Measurements from ENCODE around the gene SLC26A5. TPM values are rescaled to one million over a fixed set of nuclear protein-coding genes. Genes with fewer than 3 reads are reported as not detected.

The SLC26A5 gene
- total RNA-seq, 2 donors from 2014 or later, result 0.35 to 0.53 TPM

- Histone ChIP-seq H3K9ac (ENCODE audit: extremely low read depth, low read length, poor library complexity, severe bottlenecking) (peak overlapping the region; percentile 96), H3K36me3 (ENCODE audit: control insufficient read depth, insufficient read depth, low read length) (peaks cover 33% of the 10 kb centered on the region), H3K9me3 (ENCODE audit: control insufficient read depth, low read length) (no peaks in the 10 kb centered on the region), H3K4me1 (ENCODE audit: control insufficient read depth, insufficient read depth, low read length) (no peaks in the 10 kb centered on the region), H3K27ac (ENCODE audit: low read depth, low read length) (no peak overlapping the region), H3K4me3 (ENCODE audit: low read length) (peak overlapping the region; percentile 91), H3K27me3 (ENCODE audit: control insufficient read depth, insufficient read depth, low read length, poor library complexity, severe bottlenecking) (no peaks in the 10 kb centered on the region)
- Mint-ChIP-seq H3K4me3 (peak overlapping the region; percentile 95), H3K27ac (peak overlapping the region; percentile 97), H3K36me3 (ENCODE audit: low read depth) (peaks cover 32% of the 10 kb centered on the region), H3K27me3 (ENCODE audit: insufficient read depth) (no peaks in the 10 kb centered on the region), H3K4me1 (peaks cover 4% of the 10 kb centered on the region), H3K9me3 (no peaks in the 10 kb centered on the region)
- no peak for TF ChIP-seq CTCF (conservative IDR thresholded peaks at IDR 0.05)
- no peak for DNase-seq
These were observed 102.7 kb downstream of the SLC26A5 start for GRCh38 chr7:103343332-103343731.

GRCh38 chr7:103341466-103341865 is 104.5 kb downstream of the SLC26A5 start:
- no peak overlapping the region for H3K4me3 Mint-ChIP-seq
- H3K9me3 ChIP-seq (ENCODE audit: control insufficient read depth, low read length), result peaks cover 7% of the 10 kb centered on the region
- H3K9ac ChIP-seq (ENCODE audit: extremely low read depth, low read length, poor library complexity, severe bottlenecking), result no peak overlapping the region
- H3K27ac ChIP-seq (ENCODE audit: low read depth, low read length), result no peak overlapping the region
- peaks cover 48% of the 10 kb centered on the region for H3K36me3 ChIP-seq (ENCODE audit: control insufficient read depth, insufficient read depth, low read length)
- H3K27me3 ChIP-seq (ENCODE audit: control insufficient read depth, insufficient read depth, low read length, poor library complexity, severe bottlenecking), result no peaks in the 10 kb centered on the region
- H3K36me3 Mint-ChIP-seq (ENCODE audit: low read depth), result peaks cover 48% of the 10 kb centered on the region
- no peaks in the 10 kb centered on the region for H3K27me3 Mint-ChIP-seq (ENCODE audit: insufficient read depth)
- WGBS, 2 experiments (ENCODE audit: insufficient coverage in 1 of 2, insufficient read length in 1 of 2), result 96 to 100% methylated on average over 2 of the region's 2 CpGs
- no peaks in the 10 kb centered on the region for H3K9me3 Mint-ChIP-seq
- peaks cover 3% of the 10 kb centered on the region for H3K4me1 Mint-ChIP-seq
- TF ChIP-seq CTCF (conservative IDR thresholded peaks at IDR 0.05), result no peak
- DNase-seq, result no peak
- H3K27ac Mint-ChIP-seq, result no peak overlapping the region
- no peak overlapping the region for H3K4me3 ChIP-seq (ENCODE audit: low read length)
- H3K4me1 ChIP-seq (ENCODE audit: control insufficient read depth, insufficient read depth, low read length), result no peaks in the 10 kb centered on the region

GRCh38 chr7:103338864-103339263 is 107.1 kb downstream of the SLC26A5 start:
- no peaks in the 10 kb centered on the region for H3K4me1 Mint-ChIP-seq
- no peak overlapping the region for H3K4me3 Mint-ChIP-seq
- WGBS, 2 experiments (ENCODE audit: insufficient coverage in 1 of 2, insufficient read length in 1 of 2), result 92% methylated on average over 1 of the region's 2 CpGs; no CpG with 5 or more reads in 1 of the 2 experiments
- Histone ChIP-seq H3K36me3 (ENCODE audit: control insufficient read depth, insufficient read depth, low read length) (peaks cover 73% of the 10 kb centered on the region), H3K9me3 (ENCODE audit: control insufficient read depth, low read length) (peaks cover 7% of the 10 kb centered on the region), H3K27me3 (ENCODE audit: control insufficient read depth, insufficient read depth, low read length, poor library complexity, severe bottlenecking) (no peaks in the 10 kb centered on the region), H3K4me1 (ENCODE audit: control insufficient read depth, insufficient read depth, low read length) (no peaks in the 10 kb centered on the region), H3K27ac (ENCODE audit: low read depth, low read length) (no peak overlapping the region), H3K9ac (ENCODE audit: extremely low read depth, low read length, poor library complexity, severe bottlenecking) (no peak overlapping the region), H3K4me3 (ENCODE audit: low read length) (no peak overlapping the region)
- no peaks in the 10 kb centered on the region for H3K27me3 Mint-ChIP-seq (ENCODE audit: insufficient read depth)
- no peak overlapping the region for H3K27ac Mint-ChIP-seq
- TF ChIP-seq CTCF (conservative IDR thresholded peaks at IDR 0.05), result no peak
- H3K9me3 Mint-ChIP-seq, result no peaks in the 10 kb centered on the region
- peaks cover 56% of the 10 kb centered on the region for H3K36me3 Mint-ChIP-seq (ENCODE audit: low read depth)
- no peak for DNase-seq
